Measurements from ENCODE around the gene TRABD2B.

GRCh38 chr1:48030696-48031365 is 33.6 kb upstream of the TRABD2B start:
- no peak for TF ChIP-seq CTCF (IDR thresholded peaks at IDR 0.05)
- TF ChIP-seq POLR2AphosphoS5 (IDR thresholded peaks at IDR 0.05), result no peak

Measured in breast epithelium (tissue), 3 donors.